Activated T-cell treated with anti-CD3 and anti-CD28 coated beads, Interleukin-2, amount 50 U/mL, for 4 hours (primary cell): ENCODE results near the gene PMM2. TPM values are rescaled to one million over a fixed set of nuclear protein-coding genes. Genes with fewer than 3 reads are reported as not detected.
A peak's percentile ranks its signal among the peaks of the same experiment; 100 is the strongest.

ENCODE experiments used
- ATAC-seq, 2 donors: fragments of 200-7000 bp; cut with Tn5 transposase; one replicate each; pipeline ENCODE4 v1.10.0; 2021
- DNase-seq: peaks from one replicate; pipeline ENCODE4 v3.0.0-alpha.2; 2020
- H3K27me3 Mint-ChIP-seq: one replicate; pipeline ENCODE4 v1.8.0; 2021; ENCODE audit warnings: low read depth, mixed read lengths
- H3K36me3 Mint-ChIP-seq: one replicate; pipeline ENCODE4 v1.8.0; 2022; ENCODE audit warnings: mixed read lengths; ENCODE audit not compliant: insufficient read depth
- H3K4me1 Mint-ChIP-seq: one replicate; pipeline ENCODE4 v1.8.0; 2021; ENCODE audit warnings: low read depth, mixed read lengths
- H3K4me3 Mint-ChIP-seq: one replicate; pipeline ENCODE4 v1.8.0; 2021; ENCODE audit warnings: mild to moderate bottlenecking, moderate library complexity, mixed read lengths
- H3K9me3 Mint-ChIP-seq: one replicate; pipeline ENCODE4 v1.8.0; 2021; ENCODE audit warnings: mixed read lengths
- total RNA-seq, 3 donors: library from RNA; stranded (reverse); gene quantifications; one replicate each; pipeline ENCODE4 v1.2.1, GENCODE V29; 2021

PMM2 gene
- total RNA-seq, 3 donors from 2014 or later: 85.4 to 95.5 (median 89.6) TPM

DNA sequence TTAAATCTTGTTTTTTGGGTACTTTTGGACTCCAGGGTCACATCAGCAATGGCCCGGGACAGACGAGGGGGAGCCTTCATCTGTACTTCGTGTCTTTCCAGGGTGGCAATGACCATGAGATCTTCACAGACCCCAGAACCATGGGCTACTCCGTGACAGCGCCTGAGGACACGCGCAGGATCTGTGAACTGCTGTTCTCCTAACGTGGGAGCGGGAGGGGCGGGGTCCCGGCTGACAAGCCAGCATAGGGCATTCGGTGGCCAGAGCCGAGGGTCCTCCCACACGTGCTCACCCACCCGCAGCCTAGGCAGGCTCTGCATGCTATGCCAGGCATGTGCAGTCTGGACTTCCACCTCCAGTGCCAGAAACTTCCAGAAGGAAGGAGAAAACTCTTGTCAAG, 50.0 kb downstream of the PMM2 start:
- Mint-ChIP-seq H3K9me3 (no peaks in the 10 kb centered on the region), H3K4me1 (peaks cover 15% of the 10 kb centered on the region), H3K36me3 (peaks cover 24% of the 10 kb centered on the region), H3K4me3 (no peak overlapping the region), H3K27me3 (no peaks in the 10 kb centered on the region)
- ATAC-seq: no peak
- no peak for DNase-seq

- no peak overlapping the region for H3K4me3 Mint-ChIP-seq
- no peaks in the 10 kb centered on the region for H3K27me3 Mint-ChIP-seq
- H3K9me3 Mint-ChIP-seq: no peaks in the 10 kb centered on the region
- H3K36me3 Mint-ChIP-seq: peaks cover 27% of the 10 kb centered on the region
- no peak for ATAC-seq
- DNase-seq: no peak
- H3K4me1 Mint-ChIP-seq: peaks cover 15% of the 10 kb centered on the region
These were observed 50.7 kb downstream of the PMM2 start for GRCh38 chr16:8848231-8848938.

GRCh38 chr16:8848939-8849391, 51.3 kb downstream of the PMM2 start:
- H3K4me1 Mint-ChIP-seq: peaks cover 17% of the 10 kb centered on the region
- no peaks in the 10 kb centered on the region for H3K9me3 Mint-ChIP-seq
- peaks cover 25% of the 10 kb centered on the region for H3K36me3 Mint-ChIP-seq
- no peak for ATAC-seq
- DNase-seq: no peak
- no peaks in the 10 kb centered on the region for H3K27me3 Mint-ChIP-seq
- H3K4me3 Mint-ChIP-seq: no peak overlapping the region

DNA sequence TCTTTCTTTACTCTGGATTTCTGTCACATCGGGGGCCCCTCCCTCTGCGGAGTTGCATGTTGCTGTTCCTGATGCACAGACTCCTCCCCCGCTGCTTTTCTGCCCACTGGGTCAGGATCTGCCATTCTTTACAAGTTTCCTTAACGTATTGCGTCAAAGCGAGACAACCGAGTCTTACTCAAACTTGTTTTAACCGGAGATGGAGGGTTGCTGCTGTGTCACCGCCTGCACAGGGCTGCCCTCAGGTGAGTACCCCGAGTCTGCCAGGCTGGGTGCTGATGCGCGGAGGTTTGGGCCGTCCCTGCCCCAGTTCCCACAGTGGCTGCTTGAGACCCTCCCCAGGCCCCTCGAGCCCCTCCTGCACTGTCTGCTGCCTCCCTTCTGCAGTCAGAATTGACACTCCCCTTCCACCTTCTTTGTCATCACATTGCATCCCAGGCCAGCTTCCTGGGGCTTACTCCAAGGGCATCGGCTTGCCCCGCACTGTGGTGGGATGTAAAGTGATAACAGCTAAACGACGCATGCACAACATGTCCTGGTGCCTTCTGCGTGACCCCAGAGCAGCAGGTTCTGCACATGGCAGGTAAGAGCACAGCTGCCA, 51.9 kb downstream of the PMM2 start:
- Mint-ChIP-seq H3K27me3 (no peaks in the 10 kb centered on the region), H3K36me3 (peaks cover 23% of the 10 kb centered on the region), H3K4me3 (no peak overlapping the region), H3K4me1 (peaks cover 17% of the 10 kb centered on the region), H3K9me3 (no peaks in the 10 kb centered on the region)
- DNase-seq (no peak), ATAC-seq (peak in 1 of 2 donors; percentile 25)

GRCh38 chr16:8850279-8850885, 52.7 kb downstream of the PMM2 start:
- Mint-ChIP-seq H3K4me1 (peaks cover 17% of the 10 kb centered on the region), H3K9me3 (no peaks in the 10 kb centered on the region), H3K27me3 (no peaks in the 10 kb centered on the region), H3K36me3 (peaks cover 23% of the 10 kb centered on the region), H3K4me3 (no peak overlapping the region)
- no peak for ATAC-seq
- DNase-seq: no peak

DNA sequence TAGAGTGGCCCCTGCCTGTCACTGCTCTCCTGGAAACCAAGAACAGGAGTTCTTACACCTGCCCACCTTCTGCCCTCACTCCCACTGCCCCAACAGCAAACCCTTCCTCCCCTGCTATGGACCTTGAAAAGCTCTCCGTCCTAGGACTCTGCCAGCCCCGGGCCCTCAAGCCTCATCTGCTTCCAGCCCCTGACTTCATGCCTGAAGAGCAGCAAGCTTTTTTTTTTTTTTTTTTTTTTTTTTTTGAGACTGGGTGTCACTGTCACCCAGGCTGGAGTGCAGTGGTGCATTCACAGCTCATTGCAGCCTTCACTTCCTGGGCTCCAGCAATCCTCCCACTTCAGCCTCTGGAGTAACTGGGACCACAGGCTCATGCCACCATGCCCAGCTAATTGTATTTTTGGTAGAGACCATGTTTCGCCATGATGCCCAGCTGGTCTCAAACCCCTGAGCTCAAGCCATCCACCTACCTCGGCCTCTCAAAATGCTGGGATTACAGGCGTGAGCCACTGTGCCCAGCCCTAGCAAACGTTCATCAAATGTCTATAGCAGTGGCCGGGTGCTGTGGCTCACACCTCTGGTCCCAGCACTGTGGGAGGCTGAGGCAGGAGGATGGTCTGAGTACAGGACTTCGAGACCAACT, 54.2 kb downstream of the PMM2 start:
- DNase-seq (no peak), ATAC-seq (no peak)
- Mint-ChIP-seq H3K36me3 (peaks cover 27% of the 10 kb centered on the region), H3K4me3 (no peak overlapping the region), H3K27me3 (no peaks in the 10 kb centered on the region), H3K4me1 (peaks cover 25% of the 10 kb centered on the region), H3K9me3 (no peaks in the 10 kb centered on the region)

- H3K36me3 Mint-ChIP-seq: peaks cover 27% of the 10 kb centered on the region
- DNase-seq: no peak
These were observed 54.9 kb downstream of the PMM2 start for GRCh38 chr16:8852534-8852933.

DNA sequence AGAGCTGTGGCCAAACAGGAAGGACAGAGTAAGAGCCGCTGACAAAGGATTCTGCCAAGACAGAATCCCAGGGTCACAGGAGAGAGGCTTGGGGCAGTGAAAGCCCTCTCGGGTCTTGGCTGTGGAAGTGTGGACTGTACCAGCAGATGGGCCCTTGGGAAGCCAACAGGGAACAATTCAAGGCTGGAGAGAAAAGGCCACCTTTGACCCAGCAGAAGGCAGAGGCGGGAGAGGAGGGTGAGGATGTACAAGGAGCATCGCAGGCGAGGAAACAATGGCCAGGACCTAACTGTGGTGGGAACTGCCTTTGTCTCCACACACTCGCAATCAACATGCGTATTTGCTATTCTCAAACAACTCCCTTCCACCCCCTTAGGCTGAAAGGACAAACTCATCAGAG, 55.5 kb downstream of the PMM2 start:
- H3K4me1 Mint-ChIP-seq: peaks cover 27% of the 10 kb centered on the region
- no peaks in the 10 kb centered on the region for H3K27me3 Mint-ChIP-seq
- no peak for DNase-seq
- H3K36me3 Mint-ChIP-seq: peaks cover 30% of the 10 kb centered on the region
- no peaks in the 10 kb centered on the region for H3K9me3 Mint-ChIP-seq
- no peak for ATAC-seq
- H3K4me3 Mint-ChIP-seq: no peak overlapping the region

More at GRCh38 chr16:8852534-8852933, 54.9 kb downstream of the PMM2 start:
- H3K4me3 Mint-ChIP-seq: no peak overlapping the region
- no peaks in the 10 kb centered on the region for H3K27me3 Mint-ChIP-seq
- peaks cover 25% of the 10 kb centered on the region for H3K4me1 Mint-ChIP-seq
- no peaks in the 10 kb centered on the region for H3K9me3 Mint-ChIP-seq
- no peak for ATAC-seq

DNA sequence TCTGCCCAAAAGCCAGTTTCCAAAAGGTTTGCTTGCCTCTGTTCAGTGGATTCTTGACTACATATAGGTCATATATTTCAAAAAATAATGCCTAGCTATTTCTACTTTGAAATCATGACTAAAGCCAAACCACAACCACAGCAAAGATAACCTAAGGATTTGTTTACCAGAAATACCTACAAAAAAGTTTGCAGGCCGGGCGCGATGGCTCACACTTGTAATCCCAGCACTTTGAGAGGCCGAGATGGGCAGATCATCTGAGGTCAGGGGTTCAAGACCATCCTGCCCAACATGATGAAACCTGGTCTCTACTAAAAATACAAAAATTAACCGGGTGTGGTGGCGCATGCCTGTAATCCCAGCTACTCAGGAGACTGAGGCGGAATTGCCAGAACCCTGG, 56.0 kb downstream of the PMM2 start:
- peaks cover 33% of the 10 kb centered on the region for H3K36me3 Mint-ChIP-seq
- no peak overlapping the region for H3K4me3 Mint-ChIP-seq
- peaks cover 27% of the 10 kb centered on the region for H3K4me1 Mint-ChIP-seq
- ATAC-seq: no peak
- no peak for DNase-seq
- H3K27me3 Mint-ChIP-seq: no peaks in the 10 kb centered on the region
- no peaks in the 10 kb centered on the region for H3K9me3 Mint-ChIP-seq

GRCh38 chr16:8854298-8854948, 56.8 kb downstream of the PMM2 start:
- H3K27me3 Mint-ChIP-seq: no peaks in the 10 kb centered on the region
- H3K36me3 Mint-ChIP-seq: peaks cover 33% of the 10 kb centered on the region
- DNase-seq (no peak), ATAC-seq (no peak)
- no peak overlapping the region for H3K4me3 Mint-ChIP-seq
- peaks cover 24% of the 10 kb centered on the region for H3K4me1 Mint-ChIP-seq
- no peaks in the 10 kb centered on the region for H3K9me3 Mint-ChIP-seq

DNA sequence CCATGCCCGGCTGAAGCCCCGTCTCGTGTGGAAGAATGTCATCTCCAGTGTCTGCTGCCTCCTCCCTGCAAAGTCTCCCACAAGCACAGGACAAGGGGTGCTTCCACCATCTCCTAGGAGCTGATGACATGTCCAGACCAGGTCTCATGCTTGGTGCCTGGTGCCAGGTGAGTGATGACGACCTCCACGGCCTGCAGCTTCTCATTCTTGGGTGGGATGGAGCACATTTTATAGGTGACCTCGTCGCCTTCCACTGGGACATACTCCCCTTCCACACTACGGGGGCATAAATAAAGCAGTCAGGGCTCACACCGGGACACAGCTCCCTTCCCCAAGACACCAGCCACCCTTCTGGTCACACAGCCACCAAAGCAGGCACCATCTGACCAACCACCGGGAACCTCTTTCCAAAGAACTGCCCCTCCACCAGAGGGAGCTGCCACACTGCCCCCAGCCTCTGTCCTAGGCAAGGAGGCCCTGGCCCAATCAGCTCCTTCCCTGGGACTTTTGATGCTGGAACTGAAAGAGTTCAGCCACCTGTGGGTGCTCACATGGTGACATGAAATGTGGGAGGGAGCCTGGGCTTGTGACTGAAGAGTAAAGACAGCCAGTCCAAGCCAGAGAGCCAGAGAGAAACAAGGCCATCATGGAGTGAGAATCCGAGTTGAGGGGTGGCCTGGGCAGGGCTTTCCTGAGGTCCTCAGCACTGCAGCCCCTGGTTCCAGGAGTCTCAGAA, 57.6 kb downstream of the PMM2 start:
- DNase-seq (no peak), ATAC-seq (no peak)
- Mint-ChIP-seq H3K4me1 (peaks cover 20% of the 10 kb centered on the region), H3K27me3 (no peaks in the 10 kb centered on the region), H3K36me3 (peaks cover 29% of the 10 kb centered on the region), H3K9me3 (no peaks in the 10 kb centered on the region), H3K4me3 (no peak overlapping the region)

- Mint-ChIP-seq H3K9me3 (no peaks in the 10 kb centered on the region), H3K36me3 (peaks cover 24% of the 10 kb centered on the region), H3K27me3 (no peaks in the 10 kb centered on the region), H3K4me3 (no peak overlapping the region), H3K4me1 (peaks cover 15% of the 10 kb centered on the region)
- ATAC-seq (no peak), DNase-seq (no peak)
These were observed 58.3 kb downstream of the PMM2 start for GRCh38 chr16:8855972-8856371.

DNA sequence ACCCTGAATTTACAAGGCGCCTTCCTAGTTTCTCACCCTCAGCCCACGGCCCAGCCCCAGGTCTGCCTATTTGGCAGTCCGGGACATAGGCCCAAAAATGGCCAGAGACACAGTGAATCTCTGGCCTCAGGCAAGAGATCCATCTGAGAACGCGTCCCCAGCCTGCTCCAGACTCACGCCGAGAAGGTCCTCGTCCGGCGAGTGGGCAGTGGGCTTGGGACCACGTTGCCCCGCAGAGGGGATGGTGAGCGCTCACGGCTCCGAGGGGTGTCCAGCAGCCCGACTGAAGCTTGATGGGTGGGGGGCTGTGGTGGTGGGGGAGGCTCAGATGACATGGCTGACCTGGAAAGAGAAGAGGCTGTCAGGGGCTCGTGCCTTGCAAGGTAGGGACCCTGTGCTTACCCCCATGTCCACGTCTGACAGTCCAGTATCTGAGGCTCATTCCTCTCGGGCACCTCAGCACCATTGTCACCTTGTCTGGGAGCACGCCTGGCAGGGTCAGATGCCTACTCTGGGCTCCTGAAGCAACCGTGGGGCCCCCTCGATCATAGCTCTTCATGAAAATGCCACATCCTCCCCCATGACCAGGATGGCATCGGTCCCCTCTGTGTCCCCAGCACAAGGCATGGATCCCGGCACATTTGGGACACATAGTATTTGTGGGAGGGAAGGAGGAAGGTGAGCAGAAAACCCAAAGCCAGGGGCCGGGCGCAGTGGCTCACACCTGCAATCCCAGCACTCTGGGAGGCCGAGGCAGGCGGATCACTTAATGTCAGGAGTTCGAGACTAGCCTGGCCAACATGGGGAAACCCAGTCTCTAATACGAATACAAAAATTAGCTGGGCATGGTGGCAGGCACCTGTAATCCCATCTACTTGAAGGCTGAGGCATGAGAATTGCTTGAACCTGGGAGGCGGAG, 61.6 kb downstream of the PMM2 start:
- ATAC-seq (no peak), DNase-seq (no peak)
- Mint-ChIP-seq H3K27me3 (no peaks in the 10 kb centered on the region), H3K36me3 (peaks cover 19% of the 10 kb centered on the region), H3K4me3 (no peak overlapping the region), H3K9me3 (no peaks in the 10 kb centered on the region), H3K4me1 (peaks cover 18% of the 10 kb centered on the region)
